Muscle of arm (tissue), 12 donors: ENCODE results near the gene MEOX2. TPM values are rescaled to one million over a fixed set of nuclear protein-coding genes. Genes with fewer than 3 reads are reported as not detected.

Source experiments
- DNase-seq: peaks from one replicate; pipeline ENCODE4 v3.0.0-alpha.2; 2013
- polyA plus RNA-seq, 12 donors: library from polyadenylated mRNA; unstranded; fragments of 120-200 nt; gene quantifications; one replicate each; pipeline ENCODE4 v1.2.1, GENCODE V29; 2013; ENCODE audit not compliant: insufficient read length in 12 of 12

MEOX2 gene
- polyA plus RNA-seq, 12 donors = 49.1 to 96.5 (median 78.1) TPM; not detected in 1

GRCh38 chr7:15567652-15568051 lies 118.8 kb downstream of the MEOX2 start:
- no peak for DNase-seq

DNA sequence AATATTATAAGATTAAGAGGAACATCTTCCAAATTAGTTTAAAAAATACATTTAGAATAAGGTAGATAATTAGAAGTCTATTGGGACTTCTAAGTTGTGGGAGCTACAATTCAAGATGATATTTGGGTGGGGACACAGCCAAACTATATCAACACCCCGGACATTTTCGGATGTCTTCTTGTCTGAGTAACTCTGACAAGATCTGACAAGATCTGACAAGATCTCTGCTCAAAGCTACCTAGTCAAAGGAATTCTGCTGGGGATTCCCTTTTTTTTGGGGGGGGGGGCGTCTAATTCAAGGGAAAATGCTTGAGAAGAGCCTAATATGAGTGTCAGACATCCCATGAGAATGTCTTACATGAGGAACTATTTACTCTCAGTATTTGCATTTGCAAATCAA lies 119.4 kb downstream of the MEOX2 start:
- no peak for DNase-seq

DNA sequence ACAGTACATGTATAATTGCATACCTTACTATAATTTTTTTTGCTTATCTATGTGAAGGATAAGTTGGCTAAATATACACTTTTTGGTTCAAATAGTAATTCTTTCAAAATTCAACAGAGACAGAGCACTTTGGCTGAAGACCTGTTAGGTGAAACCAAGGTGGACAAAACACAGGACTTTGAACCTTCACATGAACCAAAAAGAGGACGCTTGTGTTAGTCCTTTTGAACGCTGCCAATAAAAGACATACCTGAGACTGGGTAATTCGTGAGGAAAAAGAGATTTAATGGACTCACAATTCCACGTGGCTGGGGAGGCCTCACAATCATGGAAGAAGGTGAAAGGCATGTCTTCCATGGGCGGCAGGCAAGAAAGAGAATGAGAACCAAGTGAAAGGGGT lies 120.0 kb downstream of the MEOX2 start:
- DNase-seq = no peak

GRCh38 chr7:15561835-15562234 lies 124.6 kb downstream of the MEOX2 start, which contains the start of gene AGMO:
AGMO (minus strand) TSS chr7:15562015.
- no peak for DNase-seq

Other genes with a start within 250 kb of the MEOX2 start
- under 1 TPM in 10 of 12 donors, not detected in 2; 0.28 to 0.59 (median 0.37) TPM for gene AGMO, start 124.7 kb downstream of the MEOX2 start, polyA plus RNA-seq